ENCODE data around the gene HELB.

DNA sequence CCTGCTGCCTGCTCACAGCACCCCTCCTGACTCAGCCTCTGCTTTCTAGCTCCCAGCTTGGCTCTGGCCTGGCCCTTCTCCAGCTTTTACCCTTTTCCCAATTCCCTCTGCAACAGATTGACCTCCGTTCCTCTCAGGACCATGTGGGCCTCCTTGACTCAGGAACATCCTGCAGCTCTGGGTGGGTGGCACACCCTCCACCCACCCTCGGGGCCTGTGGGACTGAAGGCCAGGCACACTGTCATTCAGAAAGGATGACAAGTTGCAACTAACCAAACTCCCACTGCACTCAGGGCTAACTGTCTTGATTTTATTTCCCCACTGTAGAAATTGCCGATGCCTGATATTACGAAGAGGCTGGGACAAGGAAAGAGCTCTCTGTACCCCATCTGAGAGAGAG lies 59.4 kb downstream of the HELB start:
- TF ChIP-seq, protein P1, sequence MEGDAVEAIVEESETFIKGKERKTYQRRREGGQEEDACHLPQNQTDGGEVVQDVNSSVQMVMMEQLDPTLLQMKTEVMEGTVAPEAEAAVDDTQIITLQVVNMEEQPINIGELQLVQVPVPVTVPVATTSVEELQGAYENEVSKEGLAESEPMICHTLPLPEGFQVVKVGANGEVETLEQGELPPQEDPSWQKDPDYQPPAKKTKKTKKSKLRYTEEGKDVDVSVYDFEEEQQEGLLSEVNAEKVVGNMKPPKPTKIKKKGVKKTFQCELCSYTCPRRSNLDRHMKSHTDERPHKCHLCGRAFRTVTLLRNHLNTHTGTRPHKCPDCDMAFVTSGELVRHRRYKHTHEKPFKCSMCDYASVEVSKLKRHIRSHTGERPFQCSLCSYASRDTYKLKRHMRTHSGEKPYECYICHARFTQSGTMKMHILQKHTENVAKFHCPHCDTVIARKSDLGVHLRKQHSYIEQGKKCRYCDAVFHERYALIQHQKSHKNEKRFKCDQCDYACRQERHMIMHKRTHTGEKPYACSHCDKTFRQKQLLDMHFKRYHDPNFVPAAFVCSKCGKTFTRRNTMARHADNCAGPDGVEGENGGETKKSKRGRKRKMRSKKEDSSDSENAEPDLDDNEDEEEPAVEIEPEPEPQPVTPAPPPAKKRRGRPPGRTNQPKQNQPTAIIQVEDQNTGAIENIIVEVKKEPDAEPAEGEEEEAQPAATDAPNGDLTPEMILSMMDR (IDR thresholded peaks at IDR 0.05; ENCODE audit: control extremely low read depth in 1 of 3, insufficient read depth in 1 of 3, low read depth in 1 of 3, low read length in 3 of 3) = no peak
- TF ChIP-seq RFX5 (IDR thresholded peaks at IDR 0.05; ENCODE audit: borderline replicate concordance, low read depth, low read length) (no peak), TEAD4 (IDR thresholded peaks at IDR 0.05; ENCODE audit: low read depth, low read length) (no peak), EZH2 (IDR thresholded peaks at IDR 0.05; ENCODE audit: low read depth, low read length, severe bottlenecking) (no peak), GTF2F1 (IDR thresholded peaks at IDR 0.05; ENCODE audit: borderline replicate concordance, low read depth, low read length) (no peak), POLR2A (IDR thresholded peaks at IDR 0.05; ENCODE audit: control extremely low read depth in 1 of 2, low read depth in 2 of 2, low read length in 2 of 2) (no peak), TAF1 (IDR thresholded peaks at IDR 0.05; ENCODE audit: low read depth, low read length) (no peak), SP4 (IDR thresholded peaks at IDR 0.05; ENCODE audit: low read length) (no peak), SRF (IDR thresholded peaks at IDR 0.05; ENCODE audit: low read depth, low read length) (no peak)
- TF ChIP-seq, protein P2, sequence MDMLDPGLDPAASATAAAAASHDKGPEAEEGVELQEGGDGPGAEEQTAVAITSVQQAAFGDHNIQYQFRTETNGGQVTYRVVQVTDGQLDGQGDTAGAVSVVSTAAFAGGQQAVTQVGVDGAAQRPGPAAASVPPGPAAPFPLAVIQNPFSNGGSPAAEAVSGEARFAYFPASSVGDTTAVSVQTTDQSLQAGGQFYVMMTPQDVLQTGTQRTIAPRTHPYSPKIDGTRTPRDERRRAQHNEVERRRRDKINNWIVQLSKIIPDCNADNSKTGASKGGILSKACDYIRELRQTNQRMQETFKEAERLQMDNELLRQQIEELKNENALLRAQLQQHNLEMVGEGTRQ (IDR thresholded peaks at IDR 0.05; ENCODE audit: low read length) = no peak
- TF ChIP-seq, protein P3, sequence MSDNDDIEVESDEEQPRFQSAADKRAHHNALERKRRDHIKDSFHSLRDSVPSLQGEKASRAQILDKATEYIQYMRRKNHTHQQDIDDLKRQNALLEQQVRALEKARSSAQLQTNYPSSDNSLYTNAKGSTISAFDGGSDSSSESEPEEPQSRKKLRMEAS (IDR thresholded peaks at IDR 0.05) = no peak
